ENCODE results near the gene EID2B. TPM values are rescaled to one million over a fixed set of nuclear protein-coding genes. Genes with fewer than 3 reads are reported as not detected.
A peak's percentile ranks its signal among the peaks of the same experiment; 100 is the strongest.

The EID2B gene
- total RNA-seq, 1 donor from 2014 or later = 1.8 TPM

- DNase-seq (ENCODE audit: low spot score, unreplicated experiment) = peak; percentile 29
- H3K4me3 Mint-ChIP-seq (ENCODE audit: low read depth) = peak overlapping the region; percentile 84
- H3K36me3 Mint-ChIP-seq (ENCODE audit: insufficient read depth) = peaks cover 3% of the 10 kb centered on the region
- no peak for TF ChIP-seq CTCF (IDR thresholded peaks at IDR 0.05; ENCODE audit: unreplicated experiment)
- H3K27me3 Mint-ChIP-seq = peaks cover 10% of the 10 kb centered on the region
- H3K4me1 Mint-ChIP-seq (ENCODE audit: low read depth) = peaks cover 6% of the 10 kb centered on the region
- H3K27ac Mint-ChIP-seq = peak overlapping the region; percentile 82
- no peaks in the 10 kb centered on the region for H3K9me3 Mint-ChIP-seq (ENCODE audit: low read depth)
Observed at GRCh38 chr19:39515551-39516191, 17.0 kb downstream of the EID2B start.

- H3K4me3 Mint-ChIP-seq (ENCODE audit: low read depth) = peak within 1 kb of the TSS; percentile 84
- peaks cover 10% of the 10 kb centered on the region for H3K27me3 Mint-ChIP-seq
- H3K4me1 Mint-ChIP-seq (ENCODE audit: low read depth) = peaks cover 6% of the 10 kb centered on the region
- peak; percentile 45 for TF ChIP-seq CTCF (IDR thresholded peaks at IDR 0.05; ENCODE audit: unreplicated experiment)
- H3K9me3 Mint-ChIP-seq (ENCODE audit: low read depth) = no peaks in the 10 kb centered on the region
- peak within 1 kb of the TSS; percentile 89 for H3K27ac Mint-ChIP-seq
- DNase-seq (ENCODE audit: low spot score, unreplicated experiment) = peak; percentile 60
- peaks cover 3% of the 10 kb centered on the region for H3K36me3 Mint-ChIP-seq (ENCODE audit: insufficient read depth)
Observed at GRCh38 chr19:39514840-39515550, 17.7 kb downstream of the EID2B start, which contains the start of gene SELENOV. Gene SELENOV, plus strand, starts transcription at chr19:39515139. Its CDS starts 74 bp downstream, at chr19:39515213.

- Mint-ChIP-seq H3K27ac (no peak overlapping the region), H3K4me3 (ENCODE audit: low read depth) (no peak overlapping the region), H3K36me3 (ENCODE audit: insufficient read depth) (peaks cover 3% of the 10 kb centered on the region), H3K4me1 (ENCODE audit: low read depth) (peaks cover 4% of the 10 kb centered on the region), H3K9me3 (ENCODE audit: low read depth) (no peaks in the 10 kb centered on the region), H3K27me3 (peaks cover 25% of the 10 kb centered on the region)
- TF ChIP-seq CTCF (IDR thresholded peaks at IDR 0.05; ENCODE audit: unreplicated experiment) = no peak
- no peak for DNase-seq (ENCODE audit: low spot score, unreplicated experiment)
Observed at GRCh38 chr19:39512988-39513387, 19.7 kb downstream of the EID2B start.

GRCh38 chr19:39509233-39509632 lies 23.4 kb downstream of the EID2B start:
- Mint-ChIP-seq H3K4me3 (ENCODE audit: low read depth) (no peak overlapping the region), H3K27me3 (peaks cover 50% of the 10 kb centered on the region), H3K9me3 (ENCODE audit: low read depth) (no peaks in the 10 kb centered on the region), H3K4me1 (ENCODE audit: low read depth) (no peaks in the 10 kb centered on the region), H3K36me3 (ENCODE audit: insufficient read depth) (no peaks in the 10 kb centered on the region), H3K27ac (no peak overlapping the region)
- no peak for DNase-seq (ENCODE audit: low spot score, unreplicated experiment)
- TF ChIP-seq CTCF (IDR thresholded peaks at IDR 0.05; ENCODE audit: unreplicated experiment) = no peak

- Mint-ChIP-seq H3K36me3 (ENCODE audit: insufficient read depth) (no peaks in the 10 kb centered on the region), H3K9me3 (ENCODE audit: low read depth) (no peaks in the 10 kb centered on the region), H3K4me3 (ENCODE audit: low read depth) (no peak overlapping the region), H3K27me3 (peaks cover 56% of the 10 kb centered on the region), H3K27ac (no peak overlapping the region), H3K4me1 (ENCODE audit: low read depth) (no peaks in the 10 kb centered on the region)
- TF ChIP-seq CTCF (IDR thresholded peaks at IDR 0.05; ENCODE audit: unreplicated experiment) = no peak
- no peak for DNase-seq (ENCODE audit: low spot score, unreplicated experiment)
Observed at GRCh38 chr19:39508629-39509028, 24.0 kb downstream of the EID2B start.

Data from progenitor cell of endocrine pancreas (in vitro differentiated cells).